HepG2 (cell line): ENCODE results near the gene OR1D5. TPM values are rescaled to one million over a fixed set of nuclear protein-coding genes. Genes with fewer than 3 reads are reported as not detected.

ENCODE experiments used
- PHF20 ChIP-seq: sonication (generic); formaldehyde crosslinking; IDR thresholded peaks from 2 replicates; pipeline ENCODE4 v1.5.0; 2020; ENCODE audit warnings: mild to moderate bottlenecking, missing genetic modification reagents
- ZNF335 ChIP-seq: sonication (generic); formaldehyde crosslinking; IDR thresholded peaks from 2 replicates; pipeline ENCODE4 v1.4.0; 2020; ENCODE audit warnings: missing genetic modification reagents
- ZNF343 ChIP-seq: sonication (generic); formaldehyde crosslinking; IDR thresholded peaks from 2 replicates; pipeline ENCODE4 v1.4.0; 2020; ENCODE audit warnings: mild to moderate bottlenecking, missing genetic modification reagents
- polyA plus RNA-seq, 8 experiments: library from polyadenylated mRNA; depleted of rRNA in 3 of 8; stranded (reverse) in 7 of 8; unstranded in 1 of 8; fragments of >200 nt; fragmentation: Illumina TruSeq in 4 of 8; extraction: Trizol in 4 of 8; gene quantifications; 2 replicates each; pipeline versions ENCODE4 v1.2.1 to v1.2.3, GENCODE V29; 2011 to 2016; ENCODE audit warnings: low read depth in 4 of 8, missing spikeins in 1 of 8, mixed read lengths in 1 of 8; ENCODE audit not compliant: insufficient read depth in 1 of 8
- total RNA-seq, 5 experiments: library from RNA; depleted of rRNA; stranded (reverse); fragments of >200 nt; fragmentation: Illumina TruSeq; extraction: Trizol; gene quantifications; 2 replicates each; pipeline ENCODE4 v1.2.3, GENCODE V29; 2016; ENCODE audit warnings: low read depth in 1 of 5
- TF ChIP-seq, protein P1 (sequence below): sonication (generic); formaldehyde crosslinking; IDR thresholded peaks from 2 replicates; pipeline ENCODE4 v1.5.1; 2020; ENCODE audit warnings: mild to moderate bottlenecking, missing genetic modification reagents, borderline replicate concordance
- TF ChIP-seq, protein P2 (sequence below): sonication (generic); formaldehyde crosslinking; conservative IDR thresholded peaks from 2 replicates; pipeline ENCODE4 v1.4.0; 2020; ENCODE audit warnings: mild to moderate bottlenecking, missing genetic modification reagents, moderate library complexity
- TF ChIP-seq, protein P3 (sequence below): sonication (generic); formaldehyde crosslinking; IDR thresholded peaks from 2 replicates; pipeline ENCODE4 v1.4.0; 2020; ENCODE audit warnings: missing genetic modification reagents
- TF ChIP-seq, protein P4 (sequence below): IDR thresholded peaks from 2 replicates; pipeline ENCODE4 v1.6.1; 2016; ENCODE audit warnings: mild to moderate bottlenecking, missing biosample characterization, missing genetic modification reagents
- TF ChIP-seq, protein P5 (sequence below): sonication (generic); formaldehyde crosslinking; IDR thresholded peaks from 2 replicates; pipeline ENCODE4 v1.8.1; 2023; ENCODE audit warnings: mild to moderate bottlenecking, inconsistent platforms, moderate library complexity, missing genetic modification reagents, borderline replicate concordance
- TF ChIP-seq, protein P6 (sequence below): sonication (generic); formaldehyde crosslinking; IDR thresholded peaks from 2 replicates; pipeline ENCODE4 v1.8.1; 2023; ENCODE audit warnings: mild to moderate bottlenecking, moderate library complexity, missing genetic modification reagents

The OR1D5 gene
- total and polyA plus RNA-seq, 2 of the 13 experiments (the other 11 are each of a cell fraction or from before 2014, with no cell fraction given) = not detected

DNA sequence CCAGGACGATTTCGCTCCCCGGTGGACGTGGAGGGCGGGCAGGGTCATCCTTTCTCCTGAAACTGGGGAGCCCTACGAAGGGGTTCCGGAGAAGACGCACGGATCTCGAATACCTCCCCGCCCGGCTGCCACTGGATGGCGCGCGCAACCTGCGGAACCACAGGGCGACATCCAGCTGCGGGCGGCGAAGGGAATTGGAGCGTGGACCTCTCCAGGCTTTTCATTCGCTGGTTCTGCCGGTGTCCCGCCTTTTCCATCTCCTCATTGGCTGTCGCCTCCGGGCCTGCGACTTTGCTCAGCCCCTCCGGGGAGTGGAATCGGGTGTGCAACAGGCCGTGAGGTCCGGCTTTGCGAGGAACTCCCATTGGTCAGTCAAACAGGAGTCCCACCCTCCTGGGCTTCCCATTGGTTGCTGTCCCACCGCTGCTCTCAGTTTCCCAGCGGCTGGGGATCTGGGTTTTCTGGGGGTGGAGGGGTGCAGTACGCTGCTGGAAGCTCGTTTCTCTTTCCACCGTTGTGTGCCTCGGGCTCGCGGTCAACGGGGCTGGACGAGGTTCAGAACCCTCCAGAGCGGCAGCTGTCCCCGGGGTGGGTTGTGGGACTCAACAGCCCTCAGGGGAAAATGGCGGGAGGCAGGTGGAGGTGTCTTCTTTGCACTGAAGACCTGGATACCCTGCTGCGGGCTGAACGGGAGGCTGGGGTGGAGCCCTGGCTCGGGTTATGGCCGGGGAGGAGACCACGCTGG is 14.5 kb downstream of the OR1D5 start (continued):
- TF ChIP-seq, protein P1, sequence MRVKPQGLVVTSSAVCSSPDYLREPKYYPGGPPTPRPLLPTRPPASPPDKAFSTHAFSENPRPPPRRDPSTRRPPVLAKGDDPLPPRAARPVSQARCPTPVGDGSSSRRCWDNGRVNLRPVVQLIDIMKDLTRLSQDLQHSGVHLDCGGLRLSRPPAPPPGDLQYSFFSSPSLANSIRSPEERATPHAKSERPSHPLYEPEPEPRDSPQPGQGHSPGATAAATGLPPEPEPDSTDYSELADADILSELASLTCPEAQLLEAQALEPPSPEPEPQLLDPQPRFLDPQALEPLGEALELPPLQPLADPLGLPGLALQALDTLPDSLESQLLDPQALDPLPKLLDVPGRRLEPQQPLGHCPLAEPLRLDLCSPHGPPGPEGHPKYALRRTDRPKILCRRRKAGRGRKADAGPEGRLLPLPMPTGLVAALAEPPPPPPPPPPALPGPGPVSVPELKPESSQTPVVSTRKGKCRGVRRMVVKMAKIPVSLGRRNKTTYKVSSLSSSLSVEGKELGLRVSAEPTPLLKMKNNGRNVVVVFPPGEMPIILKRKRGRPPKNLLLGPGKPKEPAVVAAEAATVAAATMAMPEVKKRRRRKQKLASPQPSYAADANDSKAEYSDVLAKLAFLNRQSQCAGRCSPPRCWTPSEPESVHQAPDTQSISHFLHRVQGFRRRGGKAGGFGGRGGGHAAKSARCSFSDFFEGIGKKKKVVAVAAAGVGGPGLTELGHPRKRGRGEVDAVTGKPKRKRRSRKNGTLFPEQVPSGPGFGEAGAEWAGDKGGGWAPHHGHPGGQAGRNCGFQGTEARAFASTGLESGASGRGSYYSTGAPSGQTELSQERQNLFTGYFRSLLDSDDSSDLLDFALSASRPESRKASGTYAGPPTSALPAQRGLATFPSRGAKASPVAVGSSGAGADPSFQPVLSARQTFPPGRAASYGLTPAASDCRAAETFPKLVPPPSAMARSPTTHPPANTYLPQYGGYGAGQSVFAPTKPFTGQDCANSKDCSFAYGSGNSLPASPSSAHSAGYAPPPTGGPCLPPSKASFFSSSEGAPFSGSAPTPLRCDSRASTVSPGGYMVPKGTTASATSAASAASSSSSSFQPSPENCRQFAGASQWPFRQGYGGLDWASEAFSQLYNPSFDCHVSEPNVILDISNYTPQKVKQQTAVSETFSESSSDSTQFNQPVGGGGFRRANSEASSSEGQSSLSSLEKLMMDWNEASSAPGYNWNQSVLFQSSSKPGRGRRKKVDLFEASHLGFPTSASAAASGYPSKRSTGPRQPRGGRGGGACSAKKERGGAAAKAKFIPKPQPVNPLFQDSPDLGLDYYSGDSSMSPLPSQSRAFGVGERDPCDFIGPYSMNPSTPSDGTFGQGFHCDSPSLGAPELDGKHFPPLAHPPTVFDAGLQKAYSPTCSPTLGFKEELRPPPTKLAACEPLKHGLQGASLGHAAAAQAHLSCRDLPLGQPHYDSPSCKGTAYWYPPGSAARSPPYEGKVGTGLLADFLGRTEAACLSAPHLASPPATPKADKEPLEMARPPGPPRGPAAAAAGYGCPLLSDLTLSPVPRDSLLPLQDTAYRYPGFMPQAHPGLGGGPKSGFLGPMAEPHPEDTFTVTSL (CRISPR knock-in tag) = peak; percentile 43; the same call in 1 of the 2 replicates
- TF ChIP-seq, protein P2, sequence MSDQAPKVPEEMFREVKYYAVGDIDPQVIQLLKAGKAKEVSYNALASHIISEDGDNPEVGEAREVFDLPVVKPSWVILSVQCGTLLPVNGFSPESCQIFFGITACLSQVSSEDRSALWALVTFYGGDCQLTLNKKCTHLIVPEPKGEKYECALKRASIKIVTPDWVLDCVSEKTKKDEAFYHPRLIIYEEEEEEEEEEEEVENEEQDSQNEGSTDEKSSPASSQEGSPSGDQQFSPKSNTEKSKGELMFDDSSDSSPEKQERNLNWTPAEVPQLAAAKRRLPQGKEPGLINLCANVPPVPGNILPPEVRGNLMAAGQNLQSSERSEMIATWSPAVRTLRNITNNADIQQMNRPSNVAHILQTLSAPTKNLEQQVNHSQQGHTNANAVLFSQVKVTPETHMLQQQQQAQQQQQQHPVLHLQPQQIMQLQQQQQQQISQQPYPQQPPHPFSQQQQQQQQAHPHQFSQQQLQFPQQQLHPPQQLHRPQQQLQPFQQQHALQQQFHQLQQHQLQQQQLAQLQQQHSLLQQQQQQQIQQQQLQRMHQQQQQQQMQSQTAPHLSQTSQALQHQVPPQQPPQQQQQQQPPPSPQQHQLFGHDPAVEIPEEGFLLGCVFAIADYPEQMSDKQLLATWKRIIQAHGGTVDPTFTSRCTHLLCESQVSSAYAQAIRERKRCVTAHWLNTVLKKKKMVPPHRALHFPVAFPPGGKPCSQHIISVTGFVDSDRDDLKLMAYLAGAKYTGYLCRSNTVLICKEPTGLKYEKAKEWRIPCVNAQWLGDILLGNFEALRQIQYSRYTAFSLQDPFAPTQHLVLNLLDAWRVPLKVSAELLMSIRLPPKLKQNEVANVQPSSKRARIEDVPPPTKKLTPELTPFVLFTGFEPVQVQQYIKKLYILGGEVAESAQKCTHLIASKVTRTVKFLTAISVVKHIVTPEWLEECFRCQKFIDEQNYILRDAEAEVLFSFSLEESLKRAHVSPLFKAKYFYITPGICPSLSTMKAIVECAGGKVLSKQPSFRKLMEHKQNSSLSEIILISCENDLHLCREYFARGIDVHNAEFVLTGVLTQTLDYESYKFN (CRISPR knock-in tag) = no peak; the same call in 1 of the 2 replicates
- TF ChIP-seq, protein P3, sequence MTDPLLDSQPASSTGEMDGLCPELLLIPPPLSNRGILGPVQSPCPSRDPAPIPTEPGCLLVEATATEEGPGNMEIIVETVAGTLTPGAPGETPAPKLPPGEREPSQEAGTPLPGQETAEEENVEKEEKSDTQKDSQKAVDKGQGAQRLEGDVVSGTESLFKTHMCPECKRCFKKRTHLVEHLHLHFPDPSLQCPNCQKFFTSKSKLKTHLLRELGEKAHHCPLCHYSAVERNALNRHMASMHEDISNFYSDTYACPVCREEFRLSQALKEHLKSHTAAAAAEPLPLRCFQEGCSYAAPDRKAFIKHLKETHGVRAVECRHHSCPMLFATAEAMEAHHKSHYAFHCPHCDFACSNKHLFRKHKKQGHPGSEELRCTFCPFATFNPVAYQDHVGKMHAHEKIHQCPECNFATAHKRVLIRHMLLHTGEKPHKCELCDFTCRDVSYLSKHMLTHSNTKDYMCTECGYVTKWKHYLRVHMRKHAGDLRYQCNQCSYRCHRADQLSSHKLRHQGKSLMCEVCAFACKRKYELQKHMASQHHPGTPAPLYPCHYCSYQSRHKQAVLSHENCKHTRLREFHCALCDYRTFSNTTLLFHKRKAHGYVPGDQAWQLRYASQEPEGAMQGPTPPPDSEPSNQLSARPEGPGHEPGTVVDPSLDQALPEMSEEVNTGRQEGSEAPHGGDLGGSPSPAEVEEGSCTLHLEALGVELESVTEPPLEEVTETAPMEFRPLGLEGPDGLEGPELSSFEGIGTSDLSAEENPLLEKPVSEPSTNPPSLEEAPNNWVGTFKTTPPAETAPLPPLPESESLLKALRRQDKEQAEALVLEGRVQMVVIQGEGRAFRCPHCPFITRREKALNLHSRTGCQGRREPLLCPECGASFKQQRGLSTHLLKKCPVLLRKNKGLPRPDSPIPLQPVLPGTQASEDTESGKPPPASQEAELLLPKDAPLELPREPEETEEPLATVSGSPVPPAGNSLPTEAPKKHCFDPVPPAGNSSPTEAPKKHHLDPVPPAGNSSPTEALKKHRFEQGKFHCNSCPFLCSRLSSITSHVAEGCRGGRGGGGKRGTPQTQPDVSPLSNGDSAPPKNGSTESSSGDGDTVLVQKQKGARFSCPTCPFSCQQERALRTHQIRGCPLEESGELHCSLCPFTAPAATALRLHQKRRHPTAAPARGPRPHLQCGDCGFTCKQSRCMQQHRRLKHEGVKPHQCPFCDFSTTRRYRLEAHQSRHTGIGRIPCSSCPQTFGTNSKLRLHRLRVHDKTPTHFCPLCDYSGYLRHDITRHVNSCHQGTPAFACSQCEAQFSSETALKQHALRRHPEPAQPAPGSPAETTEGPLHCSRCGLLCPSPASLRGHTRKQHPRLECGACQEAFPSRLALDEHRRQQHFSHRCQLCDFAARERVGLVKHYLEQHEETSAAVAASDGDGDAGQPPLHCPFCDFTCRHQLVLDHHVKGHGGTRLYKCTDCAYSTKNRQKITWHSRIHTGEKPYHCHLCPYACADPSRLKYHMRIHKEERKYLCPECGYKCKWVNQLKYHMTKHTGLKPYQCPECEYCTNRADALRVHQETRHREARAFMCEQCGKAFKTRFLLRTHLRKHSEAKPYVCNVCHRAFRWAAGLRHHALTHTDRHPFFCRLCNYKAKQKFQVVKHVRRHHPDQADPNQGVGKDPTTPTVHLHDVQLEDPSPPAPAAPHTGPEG = no peak
- TF ChIP-seq PHF20 (CRISPR knock-in tag) = peak; percentile 72
- TF ChIP-seq, protein P4, sequence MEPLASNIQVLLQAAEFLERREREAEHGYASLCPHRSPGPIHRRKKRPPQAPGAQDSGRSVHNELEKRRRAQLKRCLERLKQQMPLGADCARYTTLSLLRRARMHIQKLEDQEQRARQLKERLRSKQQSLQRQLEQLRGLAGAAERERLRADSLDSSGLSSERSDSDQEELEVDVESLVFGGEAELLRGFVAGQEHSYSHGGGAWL = no peak
- TF ChIP-seq ZNF335 (CRISPR knock-in tag) = no peak
- TF ChIP-seq, protein P5, sequence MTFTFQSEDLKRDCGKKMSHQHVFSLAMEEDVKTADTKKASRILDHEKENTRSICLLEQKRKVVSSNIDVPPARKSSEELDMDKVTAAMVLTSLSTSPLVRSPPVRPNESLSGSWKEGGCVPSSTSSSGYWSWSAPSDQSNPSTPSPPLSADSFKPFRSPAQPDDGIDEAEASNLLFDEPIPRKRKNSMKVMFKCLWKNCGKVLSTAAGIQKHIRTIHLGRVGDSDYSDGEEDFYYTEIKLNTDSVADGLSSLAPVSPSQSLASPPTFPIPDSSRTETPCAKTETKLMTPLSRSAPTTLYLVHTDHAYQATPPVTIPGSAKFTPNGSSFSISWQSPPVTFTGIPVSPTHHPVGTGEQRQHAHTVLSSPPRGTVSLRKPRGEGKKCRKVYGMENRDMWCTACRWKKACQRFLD (CRISPR knock-in tag) = no peak
- TF ChIP-seq ZNF343 = peak; percentile 46; the same call in 1 of the 2 replicates
- TF ChIP-seq, protein P6, sequence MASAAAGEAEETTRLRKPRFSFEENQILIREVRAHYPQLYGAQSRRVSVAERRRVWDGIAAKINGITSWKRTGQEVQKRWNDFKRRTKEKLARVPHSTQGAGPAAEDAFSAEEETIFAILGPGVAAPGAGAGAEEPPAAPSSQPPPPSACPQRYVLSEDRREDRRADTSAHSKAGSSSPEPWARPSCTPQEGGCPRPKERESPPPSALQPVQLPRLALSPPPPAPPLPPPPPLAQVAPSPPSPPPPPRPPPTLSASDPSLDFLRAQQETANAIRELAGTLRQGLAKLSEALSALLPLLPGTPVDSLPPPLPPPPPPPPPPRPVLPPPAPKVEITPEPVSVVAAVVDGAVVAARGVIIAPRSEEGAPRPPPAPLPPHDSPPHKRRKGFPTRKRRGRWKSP (CRISPR knock-in tag) = no peak
